ENCODE data around the gene MYZAP.

DNA sequence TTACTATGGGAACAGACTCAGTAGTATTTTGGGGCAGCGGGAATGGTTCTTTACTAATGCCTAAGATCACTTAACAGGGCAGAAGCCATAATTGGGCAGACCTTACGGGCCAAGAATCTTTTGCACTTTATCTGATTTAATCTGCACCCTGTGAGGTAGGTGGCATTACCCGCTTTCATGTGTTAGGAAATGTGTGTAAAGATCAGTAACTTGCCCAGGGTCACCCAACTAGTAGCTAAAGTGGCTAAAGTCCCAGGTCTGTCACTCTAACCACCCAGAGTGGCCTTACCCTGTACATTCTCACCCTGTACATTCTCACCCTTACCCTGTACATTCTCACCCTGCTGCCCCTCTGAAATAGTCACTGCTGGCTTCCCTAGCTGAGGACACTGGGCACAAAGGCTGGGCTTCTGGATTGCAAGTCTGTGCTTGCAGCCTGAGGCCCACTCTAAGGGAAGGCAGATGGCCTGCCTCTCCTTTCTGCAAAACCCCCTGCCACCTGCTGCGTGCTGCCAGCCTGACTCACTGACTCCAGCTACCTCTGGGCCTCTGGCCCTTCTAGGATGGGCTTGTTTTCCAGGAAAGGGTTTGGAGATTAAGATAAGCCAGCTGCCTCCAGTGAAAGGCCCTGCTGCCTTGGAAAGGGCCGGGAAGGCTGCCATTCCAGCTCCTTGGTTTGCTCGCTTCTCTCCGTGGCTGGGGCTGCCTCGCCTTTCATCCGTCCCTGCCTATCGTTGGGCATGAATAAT is 37.5 kb upstream of the MYZAP start:
- TF ChIP-seq SMC3 (IDR thresholded peaks at IDR 0.05) (no peak), RARB (CRISPR knock-in tag; IDR thresholded peaks at IDR 0.05) (no peak), BHLHE40 (IDR thresholded peaks at IDR 0.05; ENCODE audit: low read depth, low read length) (no peak), ESRRA (IDR thresholded peaks at IDR 0.05; ENCODE audit: borderline replicate concordance, low read length) (no peak), ELK1 (IDR thresholded peaks at IDR 0.05; ENCODE audit: low read depth, low read length) (no peak), RFX5 (IDR thresholded peaks at IDR 0.05) (no peak), TP53 (CRISPR knock-in tag; IDR thresholded peaks at IDR 0.05) (no peak), MAFK (IDR thresholded peaks at IDR 0.05; ENCODE audit: partially characterized antibody) (no peak), HDAC2 (IDR thresholded peaks at IDR 0.05) (no peak), GATA3 (IDR thresholded peaks at IDR 0.05; ENCODE audit: borderline replicate concordance) (no peak)
- TF ChIP-seq, protein P1, sequence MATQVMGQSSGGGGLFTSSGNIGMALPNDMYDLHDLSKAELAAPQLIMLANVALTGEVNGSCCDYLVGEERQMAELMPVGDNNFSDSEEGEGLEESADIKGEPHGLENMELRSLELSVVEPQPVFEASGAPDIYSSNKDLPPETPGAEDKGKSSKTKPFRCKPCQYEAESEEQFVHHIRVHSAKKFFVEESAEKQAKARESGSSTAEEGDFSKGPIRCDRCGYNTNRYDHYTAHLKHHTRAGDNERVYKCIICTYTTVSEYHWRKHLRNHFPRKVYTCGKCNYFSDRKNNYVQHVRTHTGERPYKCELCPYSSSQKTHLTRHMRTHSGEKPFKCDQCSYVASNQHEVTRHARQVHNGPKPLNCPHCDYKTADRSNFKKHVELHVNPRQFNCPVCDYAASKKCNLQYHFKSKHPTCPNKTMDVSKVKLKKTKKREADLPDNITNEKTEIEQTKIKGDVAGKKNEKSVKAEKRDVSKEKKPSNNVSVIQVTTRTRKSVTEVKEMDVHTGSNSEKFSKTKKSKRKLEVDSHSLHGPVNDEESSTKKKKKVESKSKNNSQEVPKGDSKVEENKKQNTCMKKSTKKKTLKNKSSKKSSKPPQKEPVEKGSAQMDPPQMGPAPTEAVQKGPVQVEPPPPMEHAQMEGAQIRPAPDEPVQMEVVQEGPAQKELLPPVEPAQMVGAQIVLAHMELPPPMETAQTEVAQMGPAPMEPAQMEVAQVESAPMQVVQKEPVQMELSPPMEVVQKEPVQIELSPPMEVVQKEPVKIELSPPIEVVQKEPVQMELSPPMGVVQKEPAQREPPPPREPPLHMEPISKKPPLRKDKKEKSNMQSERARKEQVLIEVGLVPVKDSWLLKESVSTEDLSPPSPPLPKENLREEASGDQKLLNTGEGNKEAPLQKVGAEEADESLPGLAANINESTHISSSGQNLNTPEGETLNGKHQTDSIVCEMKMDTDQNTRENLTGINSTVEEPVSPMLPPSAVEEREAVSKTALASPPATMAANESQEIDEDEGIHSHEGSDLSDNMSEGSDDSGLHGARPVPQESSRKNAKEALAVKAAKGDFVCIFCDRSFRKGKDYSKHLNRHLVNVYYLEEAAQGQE (IDR thresholded peaks at IDR 0.05) = no peak
- TF ChIP-seq, protein P2, sequence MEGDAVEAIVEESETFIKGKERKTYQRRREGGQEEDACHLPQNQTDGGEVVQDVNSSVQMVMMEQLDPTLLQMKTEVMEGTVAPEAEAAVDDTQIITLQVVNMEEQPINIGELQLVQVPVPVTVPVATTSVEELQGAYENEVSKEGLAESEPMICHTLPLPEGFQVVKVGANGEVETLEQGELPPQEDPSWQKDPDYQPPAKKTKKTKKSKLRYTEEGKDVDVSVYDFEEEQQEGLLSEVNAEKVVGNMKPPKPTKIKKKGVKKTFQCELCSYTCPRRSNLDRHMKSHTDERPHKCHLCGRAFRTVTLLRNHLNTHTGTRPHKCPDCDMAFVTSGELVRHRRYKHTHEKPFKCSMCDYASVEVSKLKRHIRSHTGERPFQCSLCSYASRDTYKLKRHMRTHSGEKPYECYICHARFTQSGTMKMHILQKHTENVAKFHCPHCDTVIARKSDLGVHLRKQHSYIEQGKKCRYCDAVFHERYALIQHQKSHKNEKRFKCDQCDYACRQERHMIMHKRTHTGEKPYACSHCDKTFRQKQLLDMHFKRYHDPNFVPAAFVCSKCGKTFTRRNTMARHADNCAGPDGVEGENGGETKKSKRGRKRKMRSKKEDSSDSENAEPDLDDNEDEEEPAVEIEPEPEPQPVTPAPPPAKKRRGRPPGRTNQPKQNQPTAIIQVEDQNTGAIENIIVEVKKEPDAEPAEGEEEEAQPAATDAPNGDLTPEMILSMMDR (IDR thresholded peaks at IDR 0.05) = no peak
